HG02678 (cell line): Measurements from ENCODE around the gene C10orf53.
"Not testable (repeated sequence)": the region's sequence is repeated elsewhere in the genome, so short reads cannot be mapped to it uniquely, and the experiment has no call there.

ENCODE experiments used
- ATAC-seq: cut with Tn5 transposase; IDR thresholded peaks from one replicate; pipeline ENCODE4 v1.9.1; 2021; ENCODE audit warnings: mild to moderate bottlenecking, moderate library complexity; ENCODE audit not compliant: unreplicated experiment

Gene C10orf53

GRCh38 chr10:49686651-49687050 is 7.2 kb downstream of the C10orf53 start:
- ATAC-seq, result no peak

- no peak for ATAC-seq
These were observed 8.9 kb downstream of the C10orf53 start for GRCh38 chr10:49688261-49688846.

GRCh38 chr10:49688920-49689319 is 9.5 kb downstream of the C10orf53 start:
- ATAC-seq, result no peak

- no peak for ATAC-seq
These were observed 10.5 kb downstream of the C10orf53 start for GRCh38 chr10:49689882-49690510.

GRCh38 chr10:49690698-49691356 is 11.4 kb downstream of the C10orf53 start:
- no peak for ATAC-seq

- no peak for ATAC-seq
These were observed 12.1 kb downstream of the C10orf53 start for GRCh38 chr10:49691588-49691987.

GRCh38 chr10:49694466-49694865 is 15.0 kb downstream of the C10orf53 start:
- no peak for ATAC-seq

- ATAC-seq, result no peak
These were observed 16.9 kb downstream of the C10orf53 start for GRCh38 chr10:49696311-49696710.

GRCh38 chr10:49698679-49699078 is 19.2 kb downstream of the C10orf53 start:
- no peak for ATAC-seq

GRCh38 chr10:49700211-49700610 is 20.8 kb downstream of the C10orf53 start:
- ATAC-seq, result no peak

GRCh38 chr10:49700997-49701396 is 21.5 kb downstream of the C10orf53 start:
- no peak for ATAC-seq

GRCh38 chr10:49707585-49707984 is 28.1 kb downstream of the C10orf53 start:
- ATAC-seq, result no peak

- no peak for ATAC-seq
These were observed 30.5 kb downstream of the C10orf53 start for GRCh38 chr10:49709934-49710333.

- no peak for ATAC-seq
These were observed 31.5 kb downstream of the C10orf53 start for GRCh38 chr10:49710966-49711365.

GRCh38 chr10:49711481-49711880 is 32.0 kb downstream of the C10orf53 start:
- no peak for ATAC-seq

- no peak for ATAC-seq
These were observed 33.8 kb downstream of the C10orf53 start for GRCh38 chr10:49713266-49713665.

GRCh38 chr10:49715157-49715556 is 35.7 kb downstream of the C10orf53 start:
- ATAC-seq, result not testable (repeated sequence)

- ATAC-seq, result no peak
These were observed 47.1 kb downstream of the C10orf53 start for GRCh38 chr10:49726593-49726992.

GRCh38 chr10:49733866-49734265 is 54.4 kb downstream of the C10orf53 start:
- no peak for ATAC-seq

- ATAC-seq, result no peak
These were observed 55.2 kb downstream of the C10orf53 start for GRCh38 chr10:49734676-49735075.

GRCh38 chr10:49735161-49735560 is 55.7 kb downstream of the C10orf53 start:
- ATAC-seq, result no peak

GRCh38 chr10:49735848-49736563 is 56.6 kb downstream of the C10orf53 start:
- no peak for ATAC-seq
